SH-SY5Y (cell line): ENCODE measurements around the gene NPPC.

Experiments
- GATA2 ChIP-seq: IDR thresholded peaks from 2 replicates; pipeline ENCODE4 v1.6.1; 2011; ENCODE audit warnings: mild to moderate bottlenecking, low read depth, low read length
- GATA3 ChIP-seq: IDR thresholded peaks from 2 replicates; pipeline ENCODE4 v1.6.1; 2011; ENCODE audit warnings: low read depth, mild to moderate bottlenecking, low read length, moderate library complexity

Gene NPPC, protein sequence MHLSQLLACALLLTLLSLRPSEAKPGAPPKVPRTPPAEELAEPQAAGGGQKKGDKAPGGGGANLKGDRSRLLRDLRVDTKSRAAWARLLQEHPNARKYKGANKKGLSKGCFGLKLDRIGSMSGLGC

DNA sequence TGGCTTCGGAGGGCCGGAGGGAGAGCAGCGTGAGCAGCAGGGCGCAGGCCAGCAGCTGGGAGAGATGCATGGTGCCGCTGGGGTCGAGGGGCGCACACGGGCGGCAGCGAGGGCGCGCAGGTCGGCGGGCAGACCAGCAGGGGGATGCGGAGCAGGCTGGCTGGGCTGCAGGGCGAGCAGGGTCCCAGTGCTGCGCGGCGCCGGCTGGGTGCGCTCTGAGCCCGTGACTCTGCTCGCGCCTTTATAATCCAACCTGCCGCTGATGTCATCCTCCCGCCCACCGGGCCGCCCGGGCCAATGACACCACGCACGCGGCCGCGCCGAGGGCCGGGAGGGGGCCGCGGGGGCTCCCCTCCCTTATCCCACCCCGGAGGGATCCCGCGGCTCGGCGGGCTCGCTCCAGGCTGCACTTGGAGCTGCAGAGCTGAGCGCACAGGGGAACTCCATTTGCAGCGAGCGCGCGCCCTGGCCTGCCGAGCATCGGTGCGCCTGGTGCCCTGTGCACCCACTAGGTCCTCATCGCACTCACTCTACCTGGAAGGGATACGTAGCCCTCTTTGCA is at the start of gene NPPC:
Gene NPPC, minus strand, starts transcription at position 217 of the 562 bp plus-strand sequence. Its CDS starts 147 bp downstream, at position 70.
- TF ChIP-seq GATA2: no peak
- no peak for TF ChIP-seq GATA3

DNA sequence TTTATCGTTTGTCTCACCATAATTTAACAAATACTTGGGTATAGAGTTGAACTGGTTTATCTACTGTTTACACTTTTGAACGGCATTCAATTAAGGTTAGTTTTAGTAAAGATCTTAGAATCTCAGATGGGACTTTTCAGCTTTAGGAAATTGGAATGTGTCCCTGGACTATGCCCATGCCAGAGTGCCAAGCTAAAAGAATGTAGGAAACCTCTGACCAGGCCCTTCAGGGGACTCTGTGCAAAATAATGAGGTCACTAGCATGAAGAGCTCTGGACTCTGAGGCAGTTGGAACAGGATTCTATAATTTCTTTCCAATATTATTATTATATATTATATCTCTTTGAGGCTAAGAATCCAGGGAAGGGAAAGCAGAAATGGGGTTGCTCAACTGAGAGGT is 48.8 kb upstream of the NPPC start:
- TF ChIP-seq GATA2 (no peak), GATA3 (no peak)

DNA sequence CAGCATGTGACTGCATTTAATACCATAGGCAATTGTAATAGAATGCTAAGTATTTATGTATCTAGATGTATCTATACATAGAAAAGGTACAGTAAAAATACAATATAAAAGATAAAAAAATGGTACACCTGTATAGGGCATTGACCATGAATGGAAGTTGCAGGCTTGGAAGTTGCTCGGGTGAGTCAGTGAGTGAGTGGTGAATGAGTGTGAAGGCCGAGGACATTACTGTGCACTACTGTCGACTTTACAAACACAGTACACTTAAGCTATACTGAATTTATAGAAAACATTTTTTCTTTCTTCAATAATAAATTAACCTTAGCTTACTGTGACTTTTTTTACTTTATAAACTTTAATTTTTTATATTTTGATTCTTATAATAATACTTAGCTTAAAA is 44.3 kb upstream of the NPPC start:
- TF ChIP-seq GATA2 (no peak), GATA3 (no peak)

DNA sequence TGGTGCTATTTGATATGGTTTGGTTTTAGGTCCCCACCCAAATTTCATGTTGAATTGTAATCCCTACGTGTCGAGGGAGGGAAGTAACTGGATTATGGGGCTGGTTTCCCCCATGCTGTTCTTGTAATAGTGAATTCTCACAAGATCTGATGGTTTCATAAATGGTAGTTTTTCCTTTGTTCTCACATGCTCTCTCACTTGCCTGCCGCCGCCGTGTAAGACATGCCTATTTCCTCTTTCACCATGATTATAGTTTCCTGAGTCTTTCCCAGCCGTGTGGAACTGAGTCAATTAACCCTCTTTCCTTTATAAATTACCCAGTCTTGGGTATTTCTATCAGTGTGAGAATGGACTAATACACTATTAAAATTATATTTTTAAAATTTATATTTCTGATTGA is 42.6 kb upstream of the NPPC start:
- TF ChIP-seq GATA3: no peak
- TF ChIP-seq GATA2: no peak

DNA sequence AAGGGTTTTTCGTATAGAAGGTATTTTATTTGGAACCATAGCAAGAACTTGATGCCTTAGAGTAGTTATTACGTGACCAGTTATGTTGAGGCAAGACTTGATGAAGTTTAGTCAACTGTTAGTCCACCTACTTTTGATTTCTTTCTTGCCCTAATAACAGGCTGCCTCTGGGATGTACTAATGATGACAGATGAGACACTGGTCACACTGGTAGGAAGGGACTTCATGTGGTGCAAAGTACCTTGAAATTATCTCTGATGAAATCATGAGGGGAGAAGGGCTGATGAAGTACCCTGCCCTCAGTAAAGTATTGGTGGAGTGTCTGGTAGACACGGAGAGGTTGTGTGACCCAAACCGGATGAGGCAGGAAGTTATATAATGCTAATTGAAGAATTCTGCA is 40.7 kb upstream of the NPPC start:
- TF ChIP-seq GATA2 (no peak), GATA3 (no peak)

DNA sequence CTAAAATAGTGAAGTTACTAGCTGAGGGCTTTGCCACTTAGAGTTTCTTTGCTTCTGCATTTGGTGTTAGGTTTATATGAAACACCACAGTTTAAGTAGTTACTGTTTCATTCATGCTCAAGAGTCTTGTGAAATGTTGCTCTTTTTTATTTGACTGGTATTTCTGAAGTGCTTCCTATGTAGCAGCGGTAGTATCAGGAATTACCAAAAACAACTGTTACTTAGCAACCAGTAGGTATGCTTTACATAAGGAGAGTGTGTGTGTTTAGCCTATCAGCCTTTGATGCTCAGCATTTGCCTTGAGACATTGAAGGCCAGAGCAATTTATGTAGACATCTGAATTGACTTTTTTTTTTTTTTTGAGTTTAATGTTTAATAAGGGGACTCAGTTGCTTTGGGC is 38.9 kb upstream of the NPPC start:
- TF ChIP-seq GATA3: no peak
- TF ChIP-seq GATA2: no peak

DNA sequence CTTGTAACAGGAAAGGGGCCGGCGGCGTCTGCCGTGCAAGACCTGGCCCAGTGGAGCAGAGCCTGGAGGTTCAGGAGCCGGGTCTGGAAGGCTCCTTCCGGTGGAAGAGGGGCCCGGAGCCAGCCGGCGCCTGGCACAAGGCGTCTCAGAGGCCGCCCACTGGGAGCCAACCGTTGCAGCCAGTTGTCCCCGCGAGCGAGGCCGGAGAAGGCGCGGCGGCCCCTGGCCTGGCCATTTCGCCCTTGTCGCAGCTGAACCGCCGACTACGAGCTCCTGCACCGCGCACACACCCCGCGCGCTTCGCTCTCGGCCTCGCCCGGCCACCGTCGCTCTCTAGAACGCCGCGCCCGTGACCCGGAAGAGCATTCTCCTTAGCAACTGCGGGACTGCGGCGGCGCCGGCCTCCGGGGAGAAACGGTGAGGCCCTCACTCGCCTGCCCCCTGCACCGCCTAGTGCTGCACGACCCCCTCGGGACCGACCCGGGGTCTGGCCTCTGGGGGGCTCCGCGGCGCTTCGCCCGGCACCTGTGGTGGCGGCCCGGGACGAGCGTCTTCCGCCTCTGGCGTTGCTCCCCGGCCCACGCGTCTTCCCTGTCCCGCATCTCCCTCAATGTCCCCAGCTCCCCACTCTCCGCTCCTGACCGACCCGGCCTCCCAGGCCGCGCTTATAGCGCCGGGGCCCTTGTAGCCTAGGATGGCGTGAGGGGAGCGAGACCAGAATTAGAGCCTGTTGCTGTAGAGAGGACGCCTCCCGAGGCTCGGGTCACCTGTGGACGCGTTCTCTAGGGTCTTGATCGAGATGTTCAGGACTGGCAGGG is 35.4 kb upstream of the NPPC start, which contains the start of gene DIS3L2:
Gene DIS3L2, plus strand, starts transcription at position 365 of the 818 bp plus-strand sequence. CDS start 53,215 bp downstream, outside the sequence.
- TF ChIP-seq GATA2: no peak
- no peak for TF ChIP-seq GATA3

DNA sequence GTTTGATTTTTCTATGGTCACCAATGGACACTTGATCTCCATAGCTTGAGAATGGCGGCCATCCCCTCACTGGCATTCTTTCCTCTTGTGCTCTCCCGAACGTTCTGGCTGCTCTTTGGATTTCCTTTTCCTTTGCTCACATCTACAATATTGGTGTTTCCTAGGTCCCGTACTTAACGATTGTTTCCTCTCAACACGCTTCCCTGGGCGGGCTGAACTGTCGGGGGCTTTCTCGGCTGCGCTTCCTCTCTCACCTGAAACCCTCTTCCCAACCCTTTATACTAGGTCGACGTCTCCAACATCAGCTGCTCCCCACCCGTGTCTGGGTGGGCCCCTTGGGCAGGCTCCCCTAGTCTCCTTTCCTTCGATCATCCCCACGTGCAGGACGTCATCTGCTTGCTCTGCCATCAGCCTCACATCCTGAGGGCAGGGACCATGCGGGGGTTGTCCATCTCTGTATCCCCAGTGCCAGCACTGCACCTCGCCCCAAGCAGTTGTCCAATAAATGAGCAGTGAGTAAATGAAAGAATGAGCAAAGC is 34.7 kb upstream of the NPPC start:
- no peak for TF ChIP-seq GATA3

DNA sequence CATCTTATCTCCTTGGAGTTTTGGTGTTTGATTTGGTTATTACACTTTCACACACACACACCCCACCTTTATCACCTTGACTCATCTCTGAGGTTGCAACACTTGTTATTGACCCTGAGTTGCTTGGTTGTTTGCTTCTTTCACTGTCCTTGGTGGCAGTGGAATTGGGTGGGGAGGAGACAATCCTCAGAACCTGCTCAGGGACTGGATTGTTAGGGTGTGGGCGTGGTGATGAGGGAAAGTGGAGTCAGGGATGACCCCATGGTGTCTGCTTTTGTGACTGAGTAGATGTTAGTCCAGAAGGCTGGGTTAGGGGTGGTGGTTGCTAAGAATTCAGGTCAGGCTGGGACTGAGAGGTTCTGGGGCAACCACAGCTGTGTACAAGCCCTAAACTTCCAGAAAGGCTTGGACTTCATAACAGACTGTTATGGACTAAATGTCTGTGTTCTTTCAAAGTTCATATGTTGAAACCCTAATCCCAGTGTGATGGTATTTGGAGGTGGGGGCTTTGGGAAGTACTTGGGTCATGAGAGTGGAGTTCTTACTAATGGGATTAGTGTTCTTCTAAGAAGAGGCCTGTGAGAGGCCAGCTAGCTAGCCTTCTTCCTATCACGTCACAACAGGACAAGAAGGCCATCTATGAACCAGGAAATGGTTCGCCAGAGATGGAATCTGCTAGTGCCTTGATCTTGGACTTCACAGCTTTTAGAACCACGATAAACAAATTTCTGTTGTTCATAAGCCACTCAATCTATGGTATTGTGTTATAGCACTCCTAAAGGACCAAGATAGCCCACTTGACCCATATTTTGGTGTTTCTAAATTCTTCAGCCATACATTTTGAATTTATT is 31.9 kb upstream of the NPPC start:
- TF ChIP-seq GATA3 (no peak), GATA2 (no peak)

DNA sequence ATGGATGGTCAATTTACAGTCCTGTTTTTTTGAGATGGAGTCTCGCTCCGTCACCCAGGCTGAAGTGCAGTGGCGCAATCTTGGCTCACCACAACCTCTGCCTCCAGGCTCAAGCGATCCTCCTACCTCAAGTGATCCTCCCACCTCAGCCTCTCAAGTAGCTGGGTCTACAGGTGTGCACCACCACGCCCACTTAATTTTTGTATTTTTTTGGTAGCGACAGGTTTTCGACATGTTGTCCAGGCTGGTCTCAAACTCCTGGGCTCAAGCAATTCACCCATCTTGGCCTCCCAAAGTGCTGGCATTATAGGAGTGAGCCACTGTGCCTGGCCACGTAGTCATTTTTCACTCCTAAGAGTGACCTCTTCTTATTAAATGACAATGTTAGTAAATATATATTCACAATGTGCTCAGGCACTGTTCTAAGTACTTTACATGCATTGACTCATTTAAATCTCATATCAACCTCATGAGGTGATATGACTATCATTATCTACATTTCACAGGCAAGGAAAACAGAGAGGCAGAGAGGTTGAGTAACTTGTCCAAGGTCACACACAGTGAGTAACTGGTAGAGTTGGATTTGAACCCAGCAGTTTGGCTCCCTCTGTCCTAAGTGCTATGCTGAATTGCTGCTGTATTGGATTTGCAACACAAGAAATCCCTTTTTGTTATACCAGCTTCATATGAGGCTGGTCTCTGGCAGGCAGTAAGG is 29.7 kb upstream of the NPPC start:
- no peak for TF ChIP-seq GATA3
- no peak for TF ChIP-seq GATA2

DNA sequence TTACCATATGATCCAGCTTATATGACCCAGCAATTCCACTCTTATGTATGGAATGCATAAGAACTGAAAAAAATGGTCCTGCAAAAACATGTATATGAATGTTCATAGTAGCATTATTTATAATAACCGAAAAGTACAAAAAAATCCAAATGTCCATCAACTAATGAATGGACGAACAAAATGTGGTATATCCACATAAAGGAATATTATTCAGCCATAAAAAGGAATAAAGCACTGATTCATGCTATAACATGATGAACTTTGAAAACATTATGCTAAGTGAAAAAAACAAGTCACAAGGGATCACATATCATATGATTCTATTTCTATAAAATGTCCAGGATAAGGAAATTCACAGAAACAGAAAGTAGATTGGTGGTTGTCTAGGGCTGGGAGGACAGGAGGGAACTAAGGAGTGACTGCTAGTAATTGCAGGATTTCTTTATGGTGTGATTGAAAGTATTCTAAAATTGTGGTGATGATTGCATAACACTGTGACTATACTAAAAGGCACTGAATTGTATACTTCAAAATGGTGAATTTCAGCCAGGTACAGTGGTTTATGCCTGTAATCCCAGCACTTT is 25.3 kb upstream of the NPPC start:
- TF ChIP-seq GATA3: no peak
- TF ChIP-seq GATA2: no peak

DNA sequence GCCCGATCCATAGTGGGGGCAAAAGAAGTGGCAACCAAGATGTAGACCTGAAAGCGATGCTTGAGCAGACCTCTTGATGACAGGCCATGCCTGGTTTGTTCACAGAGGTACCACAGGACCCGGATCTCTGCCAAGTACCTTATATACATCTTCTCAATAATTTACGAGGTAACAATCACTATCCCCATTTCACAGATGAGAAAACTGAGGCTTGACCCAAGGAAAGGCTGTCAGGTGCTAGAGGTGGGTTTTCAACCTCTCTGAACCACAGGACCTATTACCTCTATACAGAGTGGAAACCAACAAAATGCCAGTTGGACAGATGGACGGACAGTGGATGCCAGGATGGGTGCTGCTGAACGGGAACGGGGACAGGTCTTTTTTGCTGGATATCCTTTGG is 21.5 kb upstream of the NPPC start:
- no peak for TF ChIP-seq GATA3
- TF ChIP-seq GATA2: no peak

DNA sequence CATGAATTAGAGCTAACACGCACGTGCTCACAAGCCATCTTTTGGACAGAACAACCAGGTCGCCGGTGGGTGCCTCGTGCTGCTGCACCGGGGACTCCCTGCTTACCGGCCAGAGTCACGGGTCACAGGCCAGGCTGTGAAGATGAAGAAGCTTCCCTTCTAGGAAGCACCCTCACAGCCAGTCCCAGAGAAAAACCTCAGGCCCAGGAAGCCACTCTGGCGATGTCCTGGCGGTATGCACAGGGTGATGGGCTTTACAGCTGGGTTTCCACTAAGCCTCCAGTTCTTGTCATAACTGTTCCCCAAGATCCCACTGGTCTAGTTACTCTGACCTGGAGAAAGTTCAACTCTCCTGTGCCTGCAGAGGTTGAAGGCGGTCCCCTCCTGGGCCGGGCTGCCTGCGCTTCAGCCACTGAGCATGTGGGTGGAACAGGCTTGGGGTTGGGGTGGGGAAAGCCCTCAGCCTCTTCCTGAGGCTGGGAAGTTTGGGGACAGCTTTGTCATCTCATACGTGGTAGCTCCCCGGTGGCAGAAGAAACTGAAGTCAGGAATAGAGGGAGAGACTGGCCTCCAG is 20.1 kb upstream of the NPPC start:
- no peak for TF ChIP-seq GATA2
- no peak for TF ChIP-seq GATA3
